GM19397 (cell line): ENCODE results near the gene SET.
A peak's percentile ranks its signal among the peaks of the same experiment; 100 is the strongest.
"Not testable (repeated sequence)": the region's sequence is repeated elsewhere in the genome, so short reads cannot be mapped to it uniquely, and the experiment has no call there.

Experiments
- ATAC-seq: cut with Tn5 transposase; IDR thresholded peaks from one replicate; pipeline ENCODE4 v1.9.1; 2021; ENCODE audit warnings: mild to moderate bottlenecking, moderate library complexity; ENCODE audit not compliant: unreplicated experiment

Gene SET

GRCh38 chr9:128685636-128686489 lies 3.2 kb upstream of the SET start:
- no peak for ATAC-seq

- no peak for ATAC-seq
Measured at GRCh38 chr9:128687453-128687852, 1.6 kb upstream of the SET start.

GRCh38 chr9:128689293-128689774 lies 312 bp downstream of the SET start:
- ATAC-seq, result peak; percentile 26

- ATAC-seq, result no peak
Measured at GRCh38 chr9:128689820-128690683, 1.0 kb downstream of the SET start.

GRCh38 chr9:128690684-128691034 lies 1.6 kb downstream of the SET start:
- no peak for ATAC-seq

GRCh38 chr9:128693738-128694137 lies 4.7 kb downstream of the SET start:
- not testable (repeated sequence) for ATAC-seq

- no peak for ATAC-seq
Measured at GRCh38 chr9:128694344-128694743, 5.3 kb downstream of the SET start.

GRCh38 chr9:128696923-128697707 lies 8.1 kb downstream of the SET start:
- no peak for ATAC-seq

DNA sequence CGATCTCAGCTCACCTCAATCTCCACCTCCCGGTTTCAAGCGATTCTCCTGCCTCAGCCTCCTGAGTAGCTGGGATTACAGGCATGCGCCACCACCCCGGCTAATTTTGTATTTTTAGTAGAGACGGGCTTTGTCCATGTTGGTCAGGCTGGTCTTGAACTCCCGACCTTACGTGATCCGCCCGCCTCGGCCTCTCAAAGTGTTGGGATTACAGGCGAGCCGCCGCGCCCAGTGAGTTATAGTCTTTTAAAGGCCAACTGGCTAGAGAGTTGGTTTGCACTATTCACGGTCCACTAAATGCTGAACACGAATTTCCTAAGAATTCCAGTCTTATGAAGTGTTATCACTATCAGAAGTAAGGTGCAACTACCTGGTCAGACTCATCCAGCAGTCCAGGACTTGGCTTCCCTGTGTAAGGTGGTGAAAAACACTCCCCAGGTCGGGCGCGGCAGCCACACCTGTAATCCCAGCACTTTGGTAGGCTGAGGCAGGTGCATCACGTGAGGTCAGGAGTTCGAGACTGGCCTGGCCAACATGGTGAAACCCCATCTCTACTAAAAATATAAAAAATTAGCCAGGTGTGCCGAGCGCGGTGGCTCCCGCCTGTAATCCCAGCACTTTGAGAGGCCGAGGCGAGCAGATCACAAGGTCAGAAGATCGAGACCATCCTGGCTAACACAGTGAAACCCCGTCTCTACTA lies 10.2 kb downstream of the SET start:
- not testable (repeated sequence) for ATAC-seq

GRCh38 chr9:128701227-128701854 lies 12.3 kb downstream of the SET start:
- ATAC-seq, result no peak

DNA sequence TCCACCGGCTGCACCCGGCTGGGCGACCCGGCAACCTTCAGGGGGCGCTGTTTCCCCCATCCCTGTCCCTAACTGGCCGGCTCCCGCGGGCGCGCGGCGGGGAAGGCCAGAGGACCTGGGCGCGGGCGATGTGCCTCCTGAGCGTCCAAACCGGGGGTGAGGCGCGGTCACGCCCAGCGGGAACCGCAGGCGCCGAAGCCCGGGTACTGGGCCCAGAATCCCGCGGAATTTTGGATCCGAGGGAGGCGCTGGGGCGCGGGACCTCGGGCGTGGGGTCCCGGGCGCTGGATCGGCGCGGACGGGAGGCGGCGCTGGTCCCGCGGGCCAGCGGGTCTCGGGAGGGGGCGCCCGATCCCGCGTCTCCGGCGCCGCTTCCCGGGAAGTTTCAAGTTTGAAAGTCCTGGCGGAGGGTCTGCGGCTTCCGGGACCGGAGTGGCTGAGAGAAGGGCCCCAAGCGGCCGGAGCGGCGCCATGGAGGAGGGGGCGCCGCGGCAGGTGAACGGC lies 13.5 kb downstream of the SET start, which contains the start of gene PKN3:
Gene PKN3 (plus strand): TSS at position 59 of the 504 bp plus-strand sequence. CDS start 413 bp downstream, at position 472.
- ATAC-seq, result peak; percentile 79

GRCh38 chr9:128702949-128703615 lies 14.1 kb downstream of the SET start:
- peak; percentile 19 for ATAC-seq

- no peak for ATAC-seq
Measured at GRCh38 chr9:128703616-128704355, 14.8 kb downstream of the SET start.

- no peak for ATAC-seq
Measured at GRCh38 chr9:128704356-128704670, 15.3 kb downstream of the SET start.

GRCh38 chr9:128705051-128705965 lies 16.3 kb downstream of the SET start:
- ATAC-seq, result no peak

GRCh38 chr9:128706045-128706444 lies 17.0 kb downstream of the SET start:
- no peak for ATAC-seq

DNA sequence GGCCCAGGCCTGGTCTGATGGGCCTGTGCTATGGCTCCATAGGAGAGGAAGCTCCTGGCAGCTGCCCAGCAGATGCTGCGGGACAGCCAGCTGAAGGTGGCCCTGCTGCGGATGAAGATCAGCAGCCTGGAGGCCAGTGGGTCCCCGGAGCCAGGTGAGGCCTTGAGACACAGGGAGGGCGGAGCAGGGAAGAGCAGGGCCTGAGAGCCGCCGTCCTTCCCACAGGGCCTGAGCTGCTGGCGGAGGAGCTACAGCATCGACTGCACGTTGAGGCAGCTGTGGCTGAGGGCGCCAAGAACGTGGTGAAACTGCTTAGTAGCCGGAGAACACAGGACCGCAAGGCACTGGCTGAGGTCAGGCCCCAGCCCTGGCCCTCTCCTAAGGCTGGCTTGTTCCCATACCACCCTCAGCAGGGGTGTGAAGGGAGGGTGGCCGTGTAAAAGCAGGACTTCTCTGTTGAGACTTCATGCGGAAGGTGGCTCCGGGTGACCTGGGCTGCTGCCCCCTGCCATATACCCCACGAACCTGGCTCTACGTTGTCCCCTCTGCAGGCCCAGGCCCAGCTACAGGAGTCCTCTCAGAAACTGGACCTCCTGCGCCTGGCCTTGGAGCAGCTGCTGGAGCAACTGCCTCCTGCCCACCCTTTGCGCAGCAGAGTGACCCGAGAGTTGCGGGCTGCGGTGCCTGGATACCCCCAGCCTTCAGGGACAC lies 17.8 kb downstream of the SET start:
- ATAC-seq, result no peak
